Dendritic cell treated with granulocyte-macrophage colony-stimulating factor and Interleukin-4, amounts not matched to agents 40 ng/mL and 50 ng/mL, for 4 days (primary cell): ENCODE data around the gene GARIN3.
"Not testable (repeated sequence)": the region's sequence is repeated elsewhere in the genome, so short reads cannot be mapped to it uniquely, and the experiment has no call there.

Experiments
- H3K27ac Mint-ChIP-seq: one replicate; pipeline ENCODE4 v1.8.0; 2022; ENCODE audit warnings: mild to moderate bottlenecking, mixed read lengths
- H3K27me3 Mint-ChIP-seq: one replicate; pipeline ENCODE4 v1.8.0; 2022; ENCODE audit warnings: mild to moderate bottlenecking, mixed read lengths
- H3K36me3 Mint-ChIP-seq: one replicate; pipeline ENCODE4 v1.8.0; 2022; ENCODE audit warnings: low read depth, mixed read lengths
- H3K4me1 Mint-ChIP-seq: one replicate; pipeline ENCODE4 v1.8.0; 2022; ENCODE audit warnings: low read depth, mixed read lengths
- H3K4me3 Mint-ChIP-seq: one replicate; pipeline ENCODE4 v1.8.0; 2022; ENCODE audit warnings: mild to moderate bottlenecking, moderate library complexity, mixed read lengths
- H3K9me3 Mint-ChIP-seq: one replicate; pipeline ENCODE4 v1.8.0; 2022; ENCODE audit warnings: mixed read lengths
- intact Hi-C: fragments of 100-400 bp; cut with micrococcal nuclease; formaldehyde crosslinking; loops from one replicate; pipeline ENCODE4 v1.15.0; 2022

GARIN3 gene

GRCh38 chr5:157166214-157167213 is at the start of gene GARIN3:
GARIN3 (minus strand) TSS chr5:157166264; CDS start chr5:157166168, 96 bp downstream.
- H3K4me1 Mint-ChIP-seq = no peaks in the 10 kb centered on the region
- no peak within 1 kb of the TSS for H3K27ac Mint-ChIP-seq
- H3K36me3 Mint-ChIP-seq = no peaks in the 10 kb centered on the region
- H3K4me3 Mint-ChIP-seq = no peak within 1 kb of the TSS
- peaks cover 14% of the 10 kb centered on the region for H3K9me3 Mint-ChIP-seq
- peaks cover 16% of the 10 kb centered on the region for H3K27me3 Mint-ChIP-seq
- intact Hi-C loops = no loop called here

- Mint-ChIP-seq H3K4me1 (peaks cover 29% of the 10 kb centered on the region), H3K9me3 (no peaks in the 10 kb centered on the region), H3K27me3 (peaks cover 2% of the 10 kb centered on the region), H3K36me3 (no peaks in the 10 kb centered on the region), H3K4me3 (no peak overlapping the region), H3K27ac (no peak overlapping the region)
- intact Hi-C loops = no loop called here
Measured at GRCh38 chr5:157215514-157216167, 49.6 kb upstream of the GARIN3 start.

GRCh38 chr5:157214861-157215513 is 48.9 kb upstream of the GARIN3 start:
- no peak overlapping the region for H3K4me3 Mint-ChIP-seq
- no peaks in the 10 kb centered on the region for H3K9me3 Mint-ChIP-seq
- intact Hi-C loops = no loop called here
- no peak overlapping the region for H3K27ac Mint-ChIP-seq
- no peaks in the 10 kb centered on the region for H3K36me3 Mint-ChIP-seq
- H3K27me3 Mint-ChIP-seq = peaks cover 2% of the 10 kb centered on the region
- peaks cover 29% of the 10 kb centered on the region for H3K4me1 Mint-ChIP-seq

GRCh38 chr5:157214415-157214814 is 48.4 kb upstream of the GARIN3 start:
- intact Hi-C loops = no loop called here
- Mint-ChIP-seq H3K36me3 (no peaks in the 10 kb centered on the region), H3K9me3 (no peaks in the 10 kb centered on the region), H3K27me3 (peaks cover 2% of the 10 kb centered on the region), H3K4me3 (no peak overlapping the region), H3K4me1 (peaks cover 29% of the 10 kb centered on the region), H3K27ac (no peak overlapping the region)

GRCh38 chr5:157213527-157214243 is 47.6 kb upstream of the GARIN3 start:
- Mint-ChIP-seq H3K9me3 (no peaks in the 10 kb centered on the region), H3K4me3 (no peak overlapping the region), H3K27ac (no peak overlapping the region), H3K36me3 (no peaks in the 10 kb centered on the region), H3K4me1 (peaks cover 29% of the 10 kb centered on the region), H3K27me3 (peaks cover 2% of the 10 kb centered on the region)
- intact Hi-C loops = no loop called here

- H3K4me1 Mint-ChIP-seq = peaks cover 24% of the 10 kb centered on the region
- no peak overlapping the region for H3K4me3 Mint-ChIP-seq
- intact Hi-C loops = no loop called here
- no peak overlapping the region for H3K27ac Mint-ChIP-seq
- H3K27me3 Mint-ChIP-seq = peaks cover 2% of the 10 kb centered on the region
- no peaks in the 10 kb centered on the region for H3K36me3 Mint-ChIP-seq
- H3K9me3 Mint-ChIP-seq = no peaks in the 10 kb centered on the region
Measured at GRCh38 chr5:157212307-157212706, 46.2 kb upstream of the GARIN3 start.

- H3K4me3 Mint-ChIP-seq, H3K27me3 Mint-ChIP-seq, H3K36me3 Mint-ChIP-seq, H3K9me3 Mint-ChIP-seq, intact Hi-C loops, H3K4me1 Mint-ChIP-seq, H3K27ac Mint-ChIP-seq: not testable (repeated sequence)
Measured at GRCh38 chr5:157210652-157211051, 44.6 kb upstream of the GARIN3 start.

- intact Hi-C loops = no loop called here
- H3K4me1 Mint-ChIP-seq = no peaks in the 10 kb centered on the region
Measured at GRCh38 chr5:157205708-157206107, 39.6 kb upstream of the GARIN3 start.

GRCh38 chr5:157204765-157205164 is 38.7 kb upstream of the GARIN3 start:
- intact Hi-C loops = no loop called here
- no peaks in the 10 kb centered on the region for H3K4me1 Mint-ChIP-seq
- no peak overlapping the region for H3K4me3 Mint-ChIP-seq

More at GRCh38 chr5:157205708-157206107, 39.6 kb upstream of the GARIN3 start:
- no peak overlapping the region for H3K27ac Mint-ChIP-seq
- H3K27me3 Mint-ChIP-seq = peaks cover 5% of the 10 kb centered on the region
- H3K9me3 Mint-ChIP-seq = no peaks in the 10 kb centered on the region
- H3K36me3 Mint-ChIP-seq = no peaks in the 10 kb centered on the region
- H3K4me3 Mint-ChIP-seq = no peak overlapping the region

GRCh38 chr5:157203417-157203816 is 37.4 kb upstream of the GARIN3 start:
- peaks cover 4% of the 10 kb centered on the region for H3K4me1 Mint-ChIP-seq
- no peak overlapping the region for H3K27ac Mint-ChIP-seq
- no peak overlapping the region for H3K4me3 Mint-ChIP-seq
- intact Hi-C loops = no loop called here
- no peaks in the 10 kb centered on the region for H3K9me3 Mint-ChIP-seq
- no peaks in the 10 kb centered on the region for H3K36me3 Mint-ChIP-seq
- peaks cover 12% of the 10 kb centered on the region for H3K27me3 Mint-ChIP-seq

More at GRCh38 chr5:157204765-157205164, 38.7 kb upstream of the GARIN3 start:
- H3K27me3 Mint-ChIP-seq = peaks cover 7% of the 10 kb centered on the region
- no peaks in the 10 kb centered on the region for H3K9me3 Mint-ChIP-seq
- no peak overlapping the region for H3K27ac Mint-ChIP-seq
- H3K36me3 Mint-ChIP-seq = no peaks in the 10 kb centered on the region

GRCh38 chr5:157201857-157202256 is 35.8 kb upstream of the GARIN3 start:
- no peaks in the 10 kb centered on the region for H3K9me3 Mint-ChIP-seq
- peaks cover 16% of the 10 kb centered on the region for H3K27me3 Mint-ChIP-seq
- peaks cover 9% of the 10 kb centered on the region for H3K4me1 Mint-ChIP-seq
- H3K27ac Mint-ChIP-seq = no peak overlapping the region
- intact Hi-C loops = no loop called here
- no peaks in the 10 kb centered on the region for H3K36me3 Mint-ChIP-seq
- H3K4me3 Mint-ChIP-seq = no peak overlapping the region

- Mint-ChIP-seq H3K9me3 (no peaks in the 10 kb centered on the region), H3K27me3 (peaks cover 14% of the 10 kb centered on the region), H3K4me3 (no peak overlapping the region), H3K4me1 (peaks cover 9% of the 10 kb centered on the region), H3K27ac (no peak overlapping the region), H3K36me3 (no peaks in the 10 kb centered on the region)
- intact Hi-C loops = no loop called here
Measured at GRCh38 chr5:157198277-157198986, 32.4 kb upstream of the GARIN3 start.

- no peaks in the 10 kb centered on the region for H3K36me3 Mint-ChIP-seq
- intact Hi-C loops = no loop called here
- H3K4me1 Mint-ChIP-seq = peaks cover 9% of the 10 kb centered on the region
- no peaks in the 10 kb centered on the region for H3K9me3 Mint-ChIP-seq
- no peak overlapping the region for H3K4me3 Mint-ChIP-seq
- H3K27ac Mint-ChIP-seq = no peak overlapping the region
- H3K27me3 Mint-ChIP-seq = peaks cover 11% of the 10 kb centered on the region
Measured at GRCh38 chr5:157197086-157197485, 31.0 kb upstream of the GARIN3 start.
